ENCODE results near the gene ST6GALNAC3.
"Not testable (repeated sequence)": the region's sequence is repeated elsewhere in the genome, so short reads cannot be mapped to it uniquely, and the experiment has no call there.

ST6GALNAC3 gene

GRCh38 chr1:76231320-76231719, 156.8 kb downstream of the ST6GALNAC3 start:
- DNase-seq (ENCODE audit: low read depth): no peak
- no peak for TF ChIP-seq CTCF (IDR thresholded peaks at IDR 0.05; ENCODE audit: control insufficient read depth, insufficient read depth, low read depth, low read length, missing control alignments)
- H3K4me3 ChIP-seq (ENCODE audit: control insufficient read depth, low read depth, low read length): no peak overlapping the region

DNA sequence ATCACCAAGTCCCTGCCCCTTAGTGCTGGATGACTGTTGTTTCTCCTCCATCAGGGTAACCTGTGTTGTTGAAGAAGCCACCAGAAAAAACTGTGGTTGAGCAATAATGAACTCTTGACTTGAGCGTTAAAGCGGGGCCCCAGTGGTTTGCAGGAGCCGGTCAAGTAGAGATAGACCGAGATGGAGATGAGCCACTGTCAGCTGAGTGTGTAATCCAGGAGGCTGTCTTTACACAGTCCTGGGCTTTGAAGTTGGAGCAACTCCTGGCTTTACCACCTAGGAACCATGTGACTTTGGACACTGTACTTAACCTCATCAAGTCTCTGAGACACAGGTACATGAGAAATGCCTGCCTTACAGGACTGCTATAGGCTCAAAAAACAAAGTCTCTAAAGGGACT, 158.1 kb downstream of the ST6GALNAC3 start:
- no peak for DNase-seq (ENCODE audit: low read depth)
- TF ChIP-seq CTCF (IDR thresholded peaks at IDR 0.05; ENCODE audit: control insufficient read depth, insufficient read depth, low read depth, low read length, missing control alignments): no peak
- no peak overlapping the region for H3K4me3 ChIP-seq (ENCODE audit: control insufficient read depth, low read depth, low read length)

GRCh38 chr1:76234061-76234460, 159.5 kb downstream of the ST6GALNAC3 start:
- no peak for DNase-seq (ENCODE audit: low read depth)
- no peak for TF ChIP-seq CTCF (IDR thresholded peaks at IDR 0.05; ENCODE audit: control insufficient read depth, insufficient read depth, low read depth, low read length, missing control alignments)
- H3K4me3 ChIP-seq (ENCODE audit: control insufficient read depth, low read depth, low read length): no peak overlapping the region

- no peak overlapping the region for H3K4me3 ChIP-seq (ENCODE audit: control insufficient read depth, low read depth, low read length)
- DNase-seq (ENCODE audit: low read depth): no peak
- no peak for TF ChIP-seq CTCF (IDR thresholded peaks at IDR 0.05; ENCODE audit: control insufficient read depth, insufficient read depth, low read depth, low read length, missing control alignments)
These were observed 162.7 kb downstream of the ST6GALNAC3 start for GRCh38 chr1:76237211-76237610.

- DNase-seq (ENCODE audit: low read depth): no peak
- no peak overlapping the region for H3K4me3 ChIP-seq (ENCODE audit: control insufficient read depth, low read depth, low read length)
- no peak for TF ChIP-seq CTCF (IDR thresholded peaks at IDR 0.05; ENCODE audit: control insufficient read depth, insufficient read depth, low read depth, low read length, missing control alignments)
These were observed 163.6 kb downstream of the ST6GALNAC3 start for GRCh38 chr1:76238094-76238628.

DNA sequence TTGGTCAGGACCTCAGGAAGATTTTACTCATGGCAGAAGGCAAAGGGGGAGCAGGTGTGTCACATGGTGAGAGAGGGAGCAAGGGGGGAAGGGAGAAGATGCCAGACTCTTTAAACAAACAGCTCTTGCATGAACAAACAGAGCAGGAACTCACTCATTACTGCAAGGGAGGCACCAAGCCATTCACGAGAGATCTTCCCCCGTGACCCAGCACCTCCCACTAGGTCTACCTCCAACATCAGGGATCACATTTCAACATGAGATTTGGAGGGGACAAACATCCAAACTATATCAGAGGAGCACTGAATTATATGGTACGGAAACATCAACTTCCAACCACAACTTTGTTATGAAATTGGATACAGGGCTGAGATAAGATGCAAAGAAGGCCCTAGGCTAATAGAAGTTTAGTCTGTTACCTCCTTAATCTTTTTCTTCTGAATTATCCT, 164.9 kb downstream of the ST6GALNAC3 start:
- DNase-seq (ENCODE audit: low read depth): no peak
- TF ChIP-seq CTCF (IDR thresholded peaks at IDR 0.05; ENCODE audit: control insufficient read depth, insufficient read depth, low read depth, low read length, missing control alignments): no peak
- no peak overlapping the region for H3K4me3 ChIP-seq (ENCODE audit: control insufficient read depth, low read depth, low read length)

GRCh38 chr1:76240316-76240715, 165.8 kb downstream of the ST6GALNAC3 start:
- TF ChIP-seq CTCF (IDR thresholded peaks at IDR 0.05; ENCODE audit: control insufficient read depth, insufficient read depth, low read depth, low read length, missing control alignments): no peak
- no peak overlapping the region for H3K4me3 ChIP-seq (ENCODE audit: control insufficient read depth, low read depth, low read length)
- DNase-seq (ENCODE audit: low read depth): no peak

DNA sequence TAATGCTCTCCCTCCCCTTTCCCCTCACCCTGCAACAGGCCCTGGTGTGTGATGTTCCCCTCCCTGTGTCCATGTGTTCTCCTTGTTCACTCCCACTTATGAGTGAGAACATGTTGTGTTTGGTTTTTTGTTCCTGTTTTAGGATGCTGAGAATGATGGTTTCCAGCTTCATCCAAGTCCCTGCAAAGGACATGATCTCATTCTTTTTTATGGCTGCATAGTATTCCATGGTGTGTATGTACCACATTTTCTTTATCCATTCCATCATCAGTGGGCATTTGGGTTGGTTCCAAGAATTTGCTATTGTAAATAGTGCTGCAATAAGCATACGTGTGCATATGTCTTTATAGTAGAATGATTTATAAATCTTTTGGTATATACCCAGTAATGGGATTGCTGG, 168.0 kb downstream of the ST6GALNAC3 start:
- H3K4me3 ChIP-seq (ENCODE audit: control insufficient read depth, low read depth, low read length); DNase-seq (ENCODE audit: low read depth): not testable (repeated sequence)
